ENCODE results near the gene DTHD1. TPM values are rescaled to one million over a fixed set of nuclear protein-coding genes. Genes with fewer than 3 reads are reported as not detected.

Gene DTHD1
- total RNA-seq, 4 donors from 2014 or later: 0.47 to 3.3 (median 1.3) TPM

DNA sequence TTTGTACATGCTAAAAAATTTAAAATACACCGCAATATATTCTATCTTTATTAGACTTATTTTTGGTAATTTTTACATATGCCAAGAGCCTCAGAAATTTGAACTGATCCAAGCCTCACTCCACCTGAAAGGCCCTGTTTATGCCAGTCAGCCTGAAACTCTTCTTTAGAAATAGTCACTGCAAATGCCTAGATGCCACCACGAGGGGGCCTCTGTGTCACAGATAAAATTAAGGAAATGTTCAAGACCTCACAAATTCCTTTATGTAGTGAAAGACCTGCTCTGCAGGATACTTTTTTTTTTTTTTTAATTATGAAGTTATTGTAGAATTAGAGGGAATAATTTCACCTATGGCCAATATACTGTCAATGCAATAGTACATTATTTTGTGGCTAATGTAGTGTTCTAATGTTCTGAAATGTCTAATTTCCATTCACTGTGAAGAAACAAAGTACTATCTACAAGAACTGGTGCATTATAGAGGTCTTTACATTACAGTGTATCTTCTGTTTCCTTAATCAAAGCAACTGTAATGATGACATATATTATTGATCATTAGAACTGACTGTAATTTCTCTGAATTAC is 69.8 kb downstream of the DTHD1 start:
- H3K9me3 ChIP-seq: no peaks in the 10 kb centered on the region
- H3K36me3 ChIP-seq: no peaks in the 10 kb centered on the region
- peaks cover 0 to 5% (median 0%) of the 10 kb centered on the region in 4 donors for H3K4me1 ChIP-seq
- peak; percentile 59 to 92 (median 84) for DNase-seq
- no peak overlapping the region for H3K27ac ChIP-seq
- H3K4me3 ChIP-seq: no peak overlapping the region
- H3K27me3 ChIP-seq: no peaks in the 10 kb centered on the region
- TF ChIP-seq, protein P1, sequence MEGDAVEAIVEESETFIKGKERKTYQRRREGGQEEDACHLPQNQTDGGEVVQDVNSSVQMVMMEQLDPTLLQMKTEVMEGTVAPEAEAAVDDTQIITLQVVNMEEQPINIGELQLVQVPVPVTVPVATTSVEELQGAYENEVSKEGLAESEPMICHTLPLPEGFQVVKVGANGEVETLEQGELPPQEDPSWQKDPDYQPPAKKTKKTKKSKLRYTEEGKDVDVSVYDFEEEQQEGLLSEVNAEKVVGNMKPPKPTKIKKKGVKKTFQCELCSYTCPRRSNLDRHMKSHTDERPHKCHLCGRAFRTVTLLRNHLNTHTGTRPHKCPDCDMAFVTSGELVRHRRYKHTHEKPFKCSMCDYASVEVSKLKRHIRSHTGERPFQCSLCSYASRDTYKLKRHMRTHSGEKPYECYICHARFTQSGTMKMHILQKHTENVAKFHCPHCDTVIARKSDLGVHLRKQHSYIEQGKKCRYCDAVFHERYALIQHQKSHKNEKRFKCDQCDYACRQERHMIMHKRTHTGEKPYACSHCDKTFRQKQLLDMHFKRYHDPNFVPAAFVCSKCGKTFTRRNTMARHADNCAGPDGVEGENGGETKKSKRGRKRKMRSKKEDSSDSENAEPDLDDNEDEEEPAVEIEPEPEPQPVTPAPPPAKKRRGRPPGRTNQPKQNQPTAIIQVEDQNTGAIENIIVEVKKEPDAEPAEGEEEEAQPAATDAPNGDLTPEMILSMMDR (IDR thresholded peaks at IDR 0.05): peak; percentile 58 to 80 (median 79)
- TF ChIP-seq POLR2A (IDR thresholded peaks at IDR 0.05): no peak

DNA sequence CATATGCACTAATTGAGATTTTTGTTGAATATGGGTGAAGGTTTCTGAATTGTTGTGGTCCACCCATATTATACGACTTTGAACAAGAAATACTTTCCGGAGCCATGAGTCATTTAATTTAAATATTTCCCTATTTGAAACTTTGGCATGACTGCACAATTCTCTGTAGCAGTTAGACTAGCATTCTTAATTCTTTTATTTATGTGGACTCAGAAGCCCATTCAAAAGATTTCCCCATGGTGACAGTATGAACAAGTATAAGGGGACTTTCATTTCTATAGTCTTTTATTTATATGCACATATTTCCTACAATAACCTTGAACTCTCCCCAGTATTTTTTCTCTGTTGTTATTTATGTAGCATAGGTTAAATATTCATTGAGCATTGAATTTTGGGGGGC is 72.6 kb downstream of the DTHD1 start:
- no peak overlapping the region for H3K27ac ChIP-seq

DNA sequence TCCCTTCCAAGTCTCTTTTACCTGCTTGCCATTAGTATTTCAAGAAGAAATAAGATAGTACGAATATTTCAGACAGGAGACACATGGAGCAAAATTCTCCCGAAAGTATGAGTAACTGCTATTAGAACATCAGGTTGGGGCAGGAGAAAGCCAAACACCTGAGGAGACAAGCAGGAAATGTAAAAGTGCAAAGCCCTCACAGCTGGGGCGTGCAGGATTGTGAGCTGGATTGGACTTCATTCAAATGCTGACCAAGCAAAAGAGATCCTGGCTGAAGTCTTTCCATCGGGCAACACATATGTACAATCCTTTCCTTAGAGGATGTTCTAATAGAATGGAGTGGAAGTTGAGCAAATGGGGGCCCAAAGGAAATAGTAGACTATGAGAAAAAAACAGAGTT is 76.8 kb downstream of the DTHD1 start:
- H3K36me3 ChIP-seq: no peaks in the 10 kb centered on the region
- H3K4me3 ChIP-seq: no peak overlapping the region
- H3K4me1 ChIP-seq: no peaks in the 10 kb centered on the region
- H3K27me3 ChIP-seq: no peaks in the 10 kb centered on the region
- H3K9me3 ChIP-seq: no peaks in the 10 kb centered on the region
- TF ChIP-seq, protein P1 (IDR thresholded peaks at IDR 0.05): no peak
- no peak for TF ChIP-seq POLR2A (IDR thresholded peaks at IDR 0.05)
- DNase-seq: no peak
- H3K27ac ChIP-seq: no peak overlapping the region

More for the DNA sequence above, 72.6 kb downstream of the DTHD1 start:
- DNase-seq: no peak
- H3K36me3 ChIP-seq: no peaks in the 10 kb centered on the region
- no peaks in the 10 kb centered on the region for H3K9me3 ChIP-seq
- TF ChIP-seq, protein P1 (IDR thresholded peaks at IDR 0.05): no peak
- no peak for TF ChIP-seq POLR2A (IDR thresholded peaks at IDR 0.05)
- no peaks in the 10 kb centered on the region for H3K27me3 ChIP-seq
- H3K4me3 ChIP-seq: no peak overlapping the region
- H3K4me1 ChIP-seq: no peaks in the 10 kb centered on the region

DNA sequence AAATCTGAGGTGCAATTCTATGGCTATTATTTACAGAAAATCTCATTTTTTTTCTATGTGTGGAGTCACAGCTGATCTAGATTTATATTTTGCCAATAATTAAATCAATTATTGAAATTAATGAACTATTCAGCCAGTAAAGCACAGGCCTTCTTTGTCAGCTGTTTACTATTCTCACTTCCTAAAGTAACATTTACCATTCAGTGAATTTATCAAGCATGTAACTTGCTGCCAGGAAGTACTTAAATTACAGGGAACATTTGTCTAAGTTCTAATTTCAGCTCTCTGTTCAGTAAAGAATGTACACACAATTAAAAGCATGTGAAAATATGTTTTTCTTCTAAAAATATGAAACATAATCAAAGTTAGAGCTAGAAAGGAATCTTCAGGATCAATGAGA is 79.3 kb downstream of the DTHD1 start:
- Histone ChIP-seq H3K27me3 (no peaks in the 10 kb centered on the region), H3K4me1 (no peaks in the 10 kb centered on the region), H3K9me3 (no peaks in the 10 kb centered on the region), H3K36me3 (no peaks in the 10 kb centered on the region), H3K27ac (no peak overlapping the region), H3K4me3 (no peak overlapping the region)
- no peak for DNase-seq
- TF ChIP-seq, protein P1 (IDR thresholded peaks at IDR 0.05): no peak
- TF ChIP-seq POLR2A (IDR thresholded peaks at IDR 0.05): no peak

DNA sequence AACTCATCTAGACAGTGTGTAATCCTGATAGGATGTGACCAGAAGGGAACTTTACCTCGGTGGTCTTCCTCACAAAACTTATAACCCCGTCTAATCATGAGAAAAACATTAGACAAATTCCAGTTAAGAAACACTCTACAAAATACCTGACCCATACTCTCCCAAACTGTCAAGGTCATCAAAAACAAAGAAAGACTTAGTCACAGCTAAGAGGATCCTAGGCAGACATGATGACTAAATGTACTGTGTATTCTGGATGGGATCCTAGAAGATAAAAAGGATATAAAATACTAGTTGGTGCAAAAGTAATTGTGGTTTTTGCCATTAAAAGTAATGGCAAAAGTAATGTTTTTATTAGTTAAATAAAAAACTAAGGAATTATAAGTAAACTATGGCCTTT is 81.6 kb downstream of the DTHD1 start:
- TF ChIP-seq, protein P1 (IDR thresholded peaks at IDR 0.05): no peak
- TF ChIP-seq POLR2A (IDR thresholded peaks at IDR 0.05): no peak
- Histone ChIP-seq H3K4me1 (no peaks in the 10 kb centered on the region), H3K27ac (no peak overlapping the region), H3K4me3 (no peak overlapping the region), H3K27me3 (no peaks in the 10 kb centered on the region), H3K9me3 (no peaks in the 10 kb centered on the region), H3K36me3 (no peaks in the 10 kb centered on the region)
- DNase-seq: no peak
